Suppressor macrophage (primary cell): ENCODE results near the gene SLC12A4.
"Not testable (repeated sequence)": the region's sequence is repeated elsewhere in the genome, so short reads cannot be mapped to it uniquely, and the experiment has no call there.

Experiments
- DNase-seq, 4 experiments: peaks; one replicate each; pipeline ENCODE4 v3.0.0-alpha.2; 2020 to 2022
- total RNA-seq, 17 experiments: gene quantifications; one replicate each; lab custom pipeline; 2026; ENCODE audit warnings: mixed read lengths in 6 of 17, inconsistent platforms in 3 of 17; lab: John Stamatoyannopoulos, UW

Gene SLC12A4
- 11.5 to 34.7 (median 20.5) reads per million in 17 experiments for total RNA-seq

- peak; percentile 77 to 92 (median 82) for DNase-seq
These were observed at the start of gene SLC12A4 for GRCh38 chr16:67968400-67969253. TSS of gene SLC12A4 (minus strand) at chr16:67968637. CDS start at chr16:67968553, 84 bp downstream.

GRCh38 chr16:68015681-68016080, 47.2 kb upstream of the SLC12A4 start, which contains the start of gene DPEP2NB:
TSS of gene DPEP2NB (minus strand) at chr16:68015911. CDS start at chr16:68015770, 141 bp downstream.
- no peak for DNase-seq

GRCh38 chr16:68013440-68013839, 45.0 kb upstream of the SLC12A4 start:
- peak in 3 of 4 experiments; percentile 35 to 49 (median 44) for DNase-seq

GRCh38 chr16:68009872-68010271, 41.4 kb upstream of the SLC12A4 start:
- not testable (repeated sequence) for DNase-seq

GRCh38 chr16:68009157-68009735, 40.8 kb upstream of the SLC12A4 start:
- no peak for DNase-seq

- DNase-seq = peak; percentile 92 to 98 (median 96)
These were observed 37.4 kb upstream of the SLC12A4 start for GRCh38 chr16:68005786-68006286.

GRCh38 chr16:68005211-68005610, 36.8 kb upstream of the SLC12A4 start:
- peak; percentile 36 to 58 (median 48) for DNase-seq

- no peak for DNase-seq
These were observed 34.6 kb upstream of the SLC12A4 start for GRCh38 chr16:68003031-68003430.

GRCh38 chr16:68000450-68000849, 32.0 kb upstream of the SLC12A4 start:
- DNase-seq = peak; percentile 38 to 64 (median 60)

GRCh38 chr16:67999985-68000384, 31.5 kb upstream of the SLC12A4 start:
- DNase-seq = peak; percentile 45 to 83 (median 78)

- DNase-seq = peak; percentile 83 to 93 (median 91)
These were observed 30.6 kb upstream of the SLC12A4 start, which contains the start of gene DPEP2 for GRCh38 chr16:67998779-67999688. TSS of gene DPEP2 (minus strand) at chr16:67999484. CDS start at chr16:67993212, 6,272 bp downstream.

GRCh38 chr16:67998231-67998778, 29.9 kb upstream of the SLC12A4 start:
- not testable (repeated sequence) for DNase-seq

- DNase-seq = no peak
These were observed 28.2 kb upstream of the SLC12A4 start for GRCh38 chr16:67996666-67997065.

- peak; percentile 31 to 68 (median 53) for DNase-seq
These were observed 27.0 kb upstream of the SLC12A4 start for GRCh38 chr16:67995423-67995822.

GRCh38 chr16:67994040-67994408, 25.6 kb upstream of the SLC12A4 start:
- DNase-seq = not testable (repeated sequence)

- DNase-seq = peak; percentile 87 to 95 (median 92)
These were observed 25.0 kb upstream of the SLC12A4 start for GRCh38 chr16:67993207-67994039.

GRCh38 chr16:67992661-67993206, 24.3 kb upstream of the SLC12A4 start:
- DNase-seq = no peak

GRCh38 chr16:67990018-67990386, 21.6 kb upstream of the SLC12A4 start:
- DNase-seq = no peak

GRCh38 chr16:67989322-67990017, 21.0 kb upstream of the SLC12A4 start:
- no peak for DNase-seq

- no peak for DNase-seq
These were observed 20.2 kb upstream of the SLC12A4 start for GRCh38 chr16:67988675-67989074.
